Stimulated activated effector memory CD8-positive, alpha-beta T cell treated with anti-CD3 and anti-CD28 coated beads, Interleukin-12 subunit alpha, Interleukin-12 subunit beta, amount 100 ng/mL, for 72 hours (primary cell): ENCODE results near the gene OBSCN.

Source experiments
- ATAC-seq: fragments of 150-1000 bp; cut with Tn5 transposase; 2 replicates; pipeline ENCODE4 v1.10.0; 2021
- DNase-seq, 2 donors: peaks; one replicate each; pipeline ENCODE4 v3.0.0; 2021 to 2022; ENCODE audit warnings: low spot score in 2 of 2
- H3K27ac Mint-ChIP-seq: one replicate; pipeline ENCODE4 v1.8.0; 2022; ENCODE audit warnings: mild to moderate bottlenecking, mixed read lengths
- H3K36me3 Mint-ChIP-seq: one replicate; pipeline ENCODE4 v1.8.0; 2022; ENCODE audit warnings: mild to moderate bottlenecking, mixed read lengths
- H3K4me1 Mint-ChIP-seq: one replicate; pipeline ENCODE4 v1.8.0; 2022; ENCODE audit warnings: mixed read lengths
- H3K4me3 Mint-ChIP-seq: one replicate; pipeline ENCODE4 v1.8.0; 2022; ENCODE audit warnings: mild to moderate bottlenecking, mixed read lengths
- H3K9me3 Mint-ChIP-seq: one replicate; pipeline ENCODE4 v1.8.0; 2022; ENCODE audit warnings: mixed read lengths

OBSCN gene, protein sequence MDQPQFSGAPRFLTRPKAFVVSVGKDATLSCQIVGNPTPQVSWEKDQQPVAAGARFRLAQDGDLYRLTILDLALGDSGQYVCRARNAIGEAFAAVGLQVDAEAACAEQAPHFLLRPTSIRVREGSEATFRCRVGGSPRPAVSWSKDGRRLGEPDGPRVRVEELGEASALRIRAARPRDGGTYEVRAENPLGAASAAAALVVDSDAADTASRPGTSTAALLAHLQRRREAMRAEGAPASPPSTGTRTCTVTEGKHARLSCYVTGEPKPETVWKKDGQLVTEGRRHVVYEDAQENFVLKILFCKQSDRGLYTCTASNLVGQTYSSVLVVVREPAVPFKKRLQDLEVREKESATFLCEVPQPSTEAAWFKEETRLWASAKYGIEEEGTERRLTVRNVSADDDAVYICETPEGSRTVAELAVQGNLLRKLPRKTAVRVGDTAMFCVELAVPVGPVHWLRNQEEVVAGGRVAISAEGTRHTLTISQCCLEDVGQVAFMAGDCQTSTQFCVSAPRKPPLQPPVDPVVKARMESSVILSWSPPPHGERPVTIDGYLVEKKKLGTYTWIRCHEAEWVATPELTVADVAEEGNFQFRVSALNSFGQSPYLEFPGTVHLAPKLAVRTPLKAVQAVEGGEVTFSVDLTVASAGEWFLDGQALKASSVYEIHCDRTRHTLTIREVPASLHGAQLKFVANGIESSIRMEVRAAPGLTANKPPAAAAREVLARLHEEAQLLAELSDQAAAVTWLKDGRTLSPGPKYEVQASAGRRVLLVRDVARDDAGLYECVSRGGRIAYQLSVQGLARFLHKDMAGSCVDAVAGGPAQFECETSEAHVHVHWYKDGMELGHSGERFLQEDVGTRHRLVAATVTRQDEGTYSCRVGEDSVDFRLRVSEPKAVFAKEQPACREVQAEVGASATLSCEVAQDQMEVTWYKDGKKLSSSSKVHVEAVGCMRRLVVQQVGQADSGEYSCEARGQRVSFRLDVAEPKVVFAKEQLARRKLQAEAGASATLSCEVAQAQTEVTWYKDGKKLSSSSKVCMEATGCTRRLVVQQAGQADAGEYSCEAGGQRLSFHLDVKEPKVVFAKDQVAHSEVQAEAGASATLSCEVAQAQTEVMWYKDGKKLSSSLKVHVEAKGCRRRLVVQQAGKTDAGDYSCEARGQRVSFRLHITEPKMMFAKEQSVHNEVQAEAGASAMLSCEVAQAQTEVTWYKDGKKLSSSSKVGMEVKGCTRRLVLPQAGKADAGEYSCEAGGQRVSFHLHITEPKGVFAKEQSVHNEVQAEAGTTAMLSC (N-terminal part only)

DNA sequence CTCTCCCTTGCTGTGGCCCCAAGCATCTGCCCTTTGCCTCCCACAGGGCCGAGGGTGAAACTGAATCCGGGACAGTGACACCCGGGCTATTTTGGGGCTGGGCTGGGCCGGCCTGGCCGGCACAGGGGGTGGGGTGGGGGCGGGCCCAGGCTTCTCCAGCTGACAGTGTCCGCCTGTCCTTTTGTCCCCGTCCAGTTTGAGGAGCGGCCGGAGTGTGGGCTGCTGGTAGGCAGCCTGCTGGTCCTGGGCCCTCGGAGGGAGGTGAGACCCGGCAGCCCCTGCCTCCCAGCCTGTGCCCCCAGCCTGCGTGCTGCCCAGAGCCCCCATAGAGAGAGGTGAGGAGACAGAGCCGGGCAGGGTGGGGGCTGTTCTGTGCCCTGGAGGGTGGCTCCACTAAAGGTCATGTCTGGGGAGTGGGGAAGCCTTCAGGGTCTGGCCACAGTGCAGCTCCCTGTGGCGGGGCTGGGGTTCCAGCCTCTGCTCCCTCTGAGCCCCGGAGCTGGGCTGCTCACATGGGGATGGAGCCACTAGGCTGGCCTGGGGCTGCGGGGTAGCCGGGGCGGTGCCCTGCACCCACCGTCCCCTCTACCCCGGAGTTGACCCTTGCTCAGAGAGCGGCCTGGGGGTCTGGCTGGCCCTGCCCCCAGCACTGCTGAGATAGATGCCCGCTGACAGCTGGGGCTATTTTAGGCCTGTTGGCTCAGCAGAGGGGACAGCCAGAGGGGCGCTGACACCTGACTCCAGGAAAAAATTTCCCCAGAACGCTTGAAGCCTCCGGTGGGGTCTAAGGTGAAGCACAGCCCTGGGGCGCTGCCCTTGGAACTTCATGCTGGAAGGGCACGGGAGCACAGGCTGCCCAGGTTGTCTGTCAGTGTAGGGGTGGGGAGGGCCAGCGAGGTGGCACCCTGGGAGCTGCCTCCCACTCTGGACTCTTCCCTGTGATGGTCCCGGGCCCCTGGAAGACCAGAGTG lies at the start of gene OBSCN:
Gene OBSCN, plus strand, starts transcription at position 194 of the 971 bp plus-strand sequence. CDS start 3,740 bp downstream, outside the sequence.
- peaks cover under 1% of the 10 kb centered on the region for H3K4me1 Mint-ChIP-seq
- DNase-seq, result no peak
- H3K27ac Mint-ChIP-seq, result no peak within 1 kb of the TSS
- no peak within 1 kb of the TSS for H3K4me3 Mint-ChIP-seq
- H3K9me3 Mint-ChIP-seq, result no peaks in the 10 kb centered on the region
- no peaks in the 10 kb centered on the region for H3K36me3 Mint-ChIP-seq
- ATAC-seq, result no peak

DNA sequence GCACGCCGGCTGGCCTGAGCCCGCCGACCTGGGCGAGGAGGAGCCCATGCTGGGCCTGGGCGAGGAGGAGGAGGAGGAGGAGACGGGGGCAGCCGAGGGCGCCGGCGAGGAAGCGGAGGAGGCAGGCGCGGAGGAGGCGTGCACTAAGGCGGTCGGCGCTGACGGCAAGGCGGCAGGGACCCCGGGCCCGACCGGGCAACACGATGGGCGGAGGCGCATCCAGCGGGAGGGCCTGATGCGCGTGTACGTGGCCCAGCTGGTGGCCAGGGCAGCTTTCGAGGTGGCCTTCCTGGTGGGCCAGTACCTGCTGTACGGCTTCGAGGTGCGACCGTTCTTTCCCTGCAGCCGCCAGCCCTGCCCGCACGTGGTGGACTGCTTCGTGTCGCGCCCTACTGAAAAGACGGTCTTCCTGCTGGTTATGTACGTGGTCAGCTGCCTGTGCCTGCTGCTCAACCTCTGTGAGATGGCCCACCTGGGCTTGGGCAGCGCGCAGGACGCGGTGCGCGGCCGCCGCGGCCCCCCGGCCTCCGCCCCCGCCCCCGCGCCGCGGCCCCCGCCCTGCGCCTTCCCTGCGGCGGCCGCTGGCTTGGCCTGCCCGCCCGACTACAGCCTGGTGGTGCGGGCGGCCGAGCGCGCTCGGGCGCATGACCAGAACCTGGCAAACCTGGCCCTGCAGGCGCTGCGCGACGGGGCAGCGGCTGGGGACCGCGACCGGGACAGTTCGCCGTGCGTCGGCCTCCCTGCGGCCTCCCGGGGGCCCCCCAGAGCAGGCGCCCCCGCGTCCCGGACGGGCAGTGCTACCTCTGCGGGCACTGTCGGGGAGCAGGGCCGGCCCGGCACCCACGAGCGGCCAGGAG lies 49.5 kb upstream of the OBSCN start:
- H3K9me3 Mint-ChIP-seq, result no peaks in the 10 kb centered on the region
- DNase-seq, result no peak
- ATAC-seq, result no peak
- no peak overlapping the region for H3K4me3 Mint-ChIP-seq
- peaks cover 24% of the 10 kb centered on the region for H3K4me1 Mint-ChIP-seq
- H3K27ac Mint-ChIP-seq, result no peak overlapping the region
- H3K36me3 Mint-ChIP-seq, result peaks cover 5% of the 10 kb centered on the region

DNA sequence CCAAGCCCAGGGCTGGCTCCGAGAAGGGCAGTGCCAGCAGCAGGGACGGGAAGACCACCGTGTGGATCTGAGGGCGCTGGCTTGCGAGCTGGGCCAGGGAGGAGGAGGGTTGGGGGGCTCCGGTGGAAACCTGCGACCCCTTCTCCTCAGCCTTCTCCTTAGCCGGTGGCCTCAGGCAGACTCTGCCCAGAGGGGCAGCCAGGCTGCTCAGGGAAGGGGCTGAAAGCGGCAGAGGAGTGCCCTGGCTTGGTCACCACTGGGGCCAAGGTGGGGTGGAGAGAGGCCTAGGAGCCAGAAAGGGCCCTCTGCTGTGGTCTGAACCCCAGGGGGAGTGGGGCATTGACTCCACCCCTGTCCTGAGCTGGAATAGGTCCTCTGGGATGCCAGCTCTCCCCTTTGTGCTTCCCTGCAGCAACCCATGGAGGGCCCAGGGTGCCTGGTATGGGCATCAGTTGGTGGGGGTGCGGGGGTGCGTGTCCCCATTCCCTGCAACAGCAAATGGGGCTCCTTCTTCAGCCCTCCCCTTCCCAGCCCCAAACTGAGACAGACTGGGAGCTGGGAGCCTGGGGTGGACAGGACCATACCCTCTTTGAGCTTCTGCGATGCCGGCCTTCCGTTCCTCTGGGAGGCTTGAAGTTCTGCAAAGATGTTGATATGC lies 48.7 kb upstream of the OBSCN start:
- no peak overlapping the region for H3K4me3 Mint-ChIP-seq
- no peaks in the 10 kb centered on the region for H3K9me3 Mint-ChIP-seq
- ATAC-seq (no peak), DNase-seq (no peak)
- H3K27ac Mint-ChIP-seq, result no peak overlapping the region
- peaks cover 7% of the 10 kb centered on the region for H3K36me3 Mint-ChIP-seq
- peaks cover 27% of the 10 kb centered on the region for H3K4me1 Mint-ChIP-seq

- Mint-ChIP-seq H3K4me1 (peaks cover 24% of the 10 kb centered on the region), H3K27ac (no peak overlapping the region), H3K9me3 (no peaks in the 10 kb centered on the region), H3K4me3 (no peak overlapping the region), H3K36me3 (peaks cover 12% of the 10 kb centered on the region)
- ATAC-seq (no peak), DNase-seq (no peak)
These were observed 47.6 kb upstream of the OBSCN start for GRCh38 chr1:228160201-228160761.

DNA sequence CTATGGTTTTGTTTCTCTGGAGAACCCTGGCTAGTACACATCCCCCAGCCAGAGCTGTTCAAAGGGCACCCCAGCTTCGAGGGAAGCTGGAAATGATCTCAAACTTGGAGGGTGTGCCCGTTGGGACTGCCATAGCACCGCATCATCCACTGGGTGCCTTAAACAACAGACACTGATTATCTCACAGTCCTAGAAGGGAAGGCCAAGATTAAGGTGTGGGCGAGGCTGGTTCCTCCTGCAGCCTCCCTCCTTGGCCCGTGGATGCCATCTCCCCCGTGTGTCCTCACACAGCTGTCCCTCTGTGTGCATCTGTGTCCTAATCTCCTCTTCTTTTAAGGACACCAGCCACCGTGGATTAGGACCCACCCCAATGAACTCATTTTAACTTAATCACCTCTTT lies 46.5 kb upstream of the OBSCN start:
- peaks cover 22% of the 10 kb centered on the region for H3K36me3 Mint-ChIP-seq
- DNase-seq, result no peak
- no peak for ATAC-seq
- peak overlapping the region; percentile 63 for H3K27ac Mint-ChIP-seq
- peaks cover 23% of the 10 kb centered on the region for H3K4me1 Mint-ChIP-seq
- no peaks in the 10 kb centered on the region for H3K9me3 Mint-ChIP-seq
- H3K4me3 Mint-ChIP-seq, result no peak overlapping the region

GRCh38 chr1:228161866-228162265 lies 46.0 kb upstream of the OBSCN start:
- no peak overlapping the region for H3K4me3 Mint-ChIP-seq
- no peak for DNase-seq
- H3K36me3 Mint-ChIP-seq, result peaks cover 26% of the 10 kb centered on the region
- H3K4me1 Mint-ChIP-seq, result peaks cover 28% of the 10 kb centered on the region
- no peaks in the 10 kb centered on the region for H3K9me3 Mint-ChIP-seq
- H3K27ac Mint-ChIP-seq, result peak overlapping the region; percentile 63
- ATAC-seq, result no peak

- Mint-ChIP-seq H3K4me3 (no peak overlapping the region), H3K27ac (peak overlapping the region; percentile 63), H3K4me1 (peaks cover 29% of the 10 kb centered on the region), H3K36me3 (peaks cover 28% of the 10 kb centered on the region), H3K9me3 (no peaks in the 10 kb centered on the region)
- ATAC-seq (no peak), DNase-seq (no peak)
These were observed 45.4 kb upstream of the OBSCN start for GRCh38 chr1:228162286-228163006.

DNA sequence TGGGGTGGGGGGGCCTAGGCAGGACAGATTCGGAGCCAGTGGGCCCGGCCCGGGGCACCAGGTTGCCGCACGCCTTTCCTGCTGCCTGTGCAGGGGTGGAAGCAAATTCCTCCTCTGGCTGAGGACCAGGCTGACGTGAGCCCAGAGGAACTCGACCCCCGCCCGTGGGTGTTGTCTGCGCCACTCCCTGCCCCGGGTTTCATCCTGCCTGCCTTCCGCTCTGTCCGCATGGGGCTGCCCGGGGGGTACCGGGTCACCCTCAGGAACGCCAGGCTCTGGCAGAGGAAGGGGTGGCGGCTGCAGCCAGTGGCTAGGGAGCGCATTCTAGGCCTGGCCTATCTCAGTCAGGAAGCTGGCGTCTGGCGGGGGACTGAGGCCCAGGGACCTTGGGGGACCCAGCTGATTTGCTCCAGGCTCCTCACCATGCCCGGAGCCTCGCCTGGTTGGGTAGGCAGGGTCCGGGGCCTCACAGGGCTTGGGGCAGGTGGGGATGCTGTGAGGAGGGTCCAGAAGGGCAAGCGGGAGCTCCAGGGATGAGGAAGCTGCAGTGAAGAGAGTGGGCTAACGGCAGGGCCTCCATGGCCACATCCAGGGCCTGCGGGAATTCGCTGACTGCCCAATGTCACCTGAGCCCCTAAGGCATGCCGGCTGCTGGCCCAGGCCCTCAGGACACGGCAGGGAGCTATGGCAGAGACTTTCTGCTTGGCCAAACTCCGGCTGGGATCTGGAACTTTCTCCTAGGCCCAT lies 44.7 kb upstream of the OBSCN start:
- H3K9me3 Mint-ChIP-seq, result no peaks in the 10 kb centered on the region
- H3K27ac Mint-ChIP-seq, result peak overlapping the region; percentile 63
- no peak for DNase-seq
- no peak overlapping the region for H3K4me3 Mint-ChIP-seq
- no peak for ATAC-seq
- H3K36me3 Mint-ChIP-seq, result peaks cover 28% of the 10 kb centered on the region
- H3K4me1 Mint-ChIP-seq, result peaks cover 35% of the 10 kb centered on the region

DNA sequence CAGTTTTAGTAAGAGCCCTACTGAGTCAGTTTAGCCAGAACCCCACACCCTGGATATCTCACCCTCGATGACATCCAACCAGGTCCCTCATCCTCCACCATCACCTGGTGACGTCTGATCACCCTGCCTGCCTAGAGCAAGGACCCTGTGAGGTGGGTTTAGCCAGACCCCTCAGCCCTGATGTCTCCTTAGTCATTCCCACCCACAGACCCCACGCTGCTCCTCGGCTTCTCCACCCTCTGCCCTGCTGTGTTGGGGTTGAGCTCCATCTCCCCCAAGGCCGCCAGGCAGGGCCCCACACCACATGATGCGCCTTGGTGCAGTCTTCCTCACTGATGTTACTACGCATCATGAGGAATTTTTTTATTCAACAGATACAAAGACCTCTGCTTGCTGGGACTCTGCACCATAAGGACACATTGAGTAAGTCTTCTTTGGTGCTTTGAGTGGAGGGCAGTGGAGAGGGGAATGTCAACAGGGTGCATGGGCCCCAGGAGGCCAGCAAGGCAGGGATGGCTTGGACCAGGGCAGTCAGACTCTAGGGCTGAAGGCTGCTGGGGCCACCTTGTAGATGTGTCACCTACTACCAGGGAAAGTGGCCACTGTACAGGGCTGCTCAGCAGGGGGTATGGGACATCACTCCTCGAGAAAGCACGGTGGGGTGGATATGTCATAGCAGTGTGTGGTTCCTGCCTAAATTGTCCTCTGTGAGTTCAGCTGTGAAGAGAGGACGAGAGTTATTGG lies 43.9 kb upstream of the OBSCN start:
- Mint-ChIP-seq H3K9me3 (no peaks in the 10 kb centered on the region), H3K36me3 (peaks cover 28% of the 10 kb centered on the region), H3K4me1 (peaks cover 42% of the 10 kb centered on the region), H3K4me3 (peak overlapping the region; percentile 71), H3K27ac (peak overlapping the region; percentile 84)
- ATAC-seq (no peak), DNase-seq (no peak)

DNA sequence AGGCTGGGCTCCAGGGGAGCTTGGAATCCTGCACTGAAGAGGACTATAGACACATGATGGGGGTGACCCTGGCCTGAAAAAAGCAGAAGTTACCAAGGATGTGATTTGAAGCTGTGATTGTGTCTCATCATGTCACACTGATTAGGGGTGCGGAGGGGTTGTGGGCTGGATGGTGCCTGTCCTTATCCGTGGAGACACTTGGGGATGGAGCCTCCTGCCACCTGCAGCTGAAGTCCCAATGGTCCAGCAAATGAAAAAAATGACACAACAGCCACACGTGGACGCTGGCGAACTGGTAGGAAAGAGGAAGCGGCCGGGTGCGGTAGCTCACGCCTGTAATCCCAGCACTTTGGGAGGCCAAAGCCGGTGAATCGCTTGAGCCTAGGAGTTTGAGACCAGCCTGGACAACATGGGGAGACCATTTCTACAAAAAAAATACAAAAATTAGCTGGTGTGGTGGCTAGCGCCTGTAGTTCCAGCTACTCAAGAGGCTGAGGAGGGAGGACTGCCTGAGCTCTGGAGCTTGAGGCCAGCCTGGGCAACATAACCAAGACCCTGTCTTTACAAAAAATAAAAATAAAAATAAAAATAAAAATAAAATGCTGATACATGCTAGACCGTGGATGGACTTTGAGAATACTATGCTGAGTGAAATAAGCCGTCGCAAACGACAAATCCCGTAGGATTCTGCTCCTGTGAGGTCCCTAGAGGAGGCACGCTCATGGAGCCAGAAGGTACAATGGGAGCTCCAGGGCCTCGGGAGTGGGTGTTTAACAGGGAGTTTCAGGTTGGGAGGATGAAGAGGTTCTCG lies 43.1 kb upstream of the OBSCN start:
- Mint-ChIP-seq H3K4me1 (peaks cover 46% of the 10 kb centered on the region), H3K4me3 (peak overlapping the region; percentile 71), H3K9me3 (no peaks in the 10 kb centered on the region), H3K36me3 (peaks cover 28% of the 10 kb centered on the region), H3K27ac (peak overlapping the region; percentile 84)
- DNase-seq, result no peak
- ATAC-seq, result no peak
